Small intestine (tissue), 7 donors: ENCODE measurements around the gene ERMP1. TPM values are rescaled to one million over a fixed set of nuclear protein-coding genes. Genes with fewer than 3 reads are reported as not detected.
A peak's percentile ranks its signal among the peaks of the same experiment; 100 is the strongest.

Experiments
- DNase-seq, 2 donors: peaks; one replicate each; pipeline versions ENCODE4 v3.0.0 to v3.0.0-alpha.2; 2013
- FAIRE-seq: peaks from 2 replicates; lab custom pipeline; 2012; peaks lifted over from hg19 to GRCh38; lab: Jason Lieb, UNC
- H3K27ac ChIP-seq, 3 donors: one replicate each; pipeline ENCODE4 v1.5.1; 2013; ENCODE audit warnings: low read length in 2 of 3, mild to moderate bottlenecking in 2 of 3, control low read depth in 1 of 3, inconsistent platforms in 1 of 3, low read depth in 1 of 3, moderate library complexity in 1 of 3
- H3K27me3 ChIP-seq, 3 donors: one replicate each; pipeline ENCODE4 v1.6.1; 2013; ENCODE audit warnings: low read length in 3 of 3, inconsistent platforms in 1 of 3; ENCODE audit not compliant: control insufficient read depth in 3 of 3, insufficient read depth in 3 of 3
- H3K36me3 ChIP-seq, 3 donors: one replicate each; pipeline ENCODE4 v1.6.1; 2013; ENCODE audit warnings: low read length in 3 of 3, inconsistent platforms in 1 of 3, low read depth in 1 of 3, mild to moderate bottlenecking in 1 of 3, moderate library complexity in 1 of 3; ENCODE audit not compliant: control insufficient read depth in 3 of 3, insufficient read depth in 2 of 3
- H3K4me1 ChIP-seq, 3 donors: one replicate each; pipeline ENCODE4 v1.6.1; 2013; ENCODE audit warnings: low read length in 2 of 3, inconsistent platforms in 1 of 3, low read depth in 1 of 3, mild to moderate bottlenecking in 1 of 3, moderate library complexity in 1 of 3; ENCODE audit not compliant: control insufficient read depth in 3 of 3, insufficient read depth in 2 of 3
- H3K4me3 ChIP-seq, 3 donors: one replicate each; pipeline ENCODE4 v1.5.1; 2013; ENCODE audit warnings: low read length in 3 of 3, control low read depth in 1 of 3, inconsistent platforms in 1 of 3, low read depth in 1 of 3, mild to moderate bottlenecking in 1 of 3, moderate library complexity in 1 of 3
- H3K9me3 ChIP-seq, 2 donors: one replicate each; pipeline ENCODE4 v1.6.1; 2013; ENCODE audit warnings: low read depth in 1 of 2, low read length in 1 of 2; ENCODE audit not compliant: control insufficient read depth in 2 of 2, insufficient read depth in 1 of 2
- WGBS, 3 donors: extraction: QIAGEN DNeasy Blood & Tissue Kit; methylation state at CpG; one replicate each; pipeline ENCODE4 v1.1.7; 2013; 5-methylcytosine and 5-hydroxymethylcytosine counted together
- polyA plus RNA-seq, 4 donors: library from polyadenylated mRNA; stranded (reverse) in 3 of 4; unstranded in 1 of 4; fragments of 200-250 nt in 3 of 4; fragments of 120-200 nt in 1 of 4; gene quantifications; one replicate each; pipeline versions ENCODE4 v1.2.1 to v1.2.3, GENCODE V29; 2013
- donor health status: healthy with polysubstance abuse.
- donor health status: control.
- donor health status: control.
- donor health status: Bipolar disorder and iron deficiency.
- donor health status: healthy.

The ERMP1 gene
- polyA plus RNA-seq, 4 donors: 2.0 to 22.3 (median 5.2) TPM

DNA sequence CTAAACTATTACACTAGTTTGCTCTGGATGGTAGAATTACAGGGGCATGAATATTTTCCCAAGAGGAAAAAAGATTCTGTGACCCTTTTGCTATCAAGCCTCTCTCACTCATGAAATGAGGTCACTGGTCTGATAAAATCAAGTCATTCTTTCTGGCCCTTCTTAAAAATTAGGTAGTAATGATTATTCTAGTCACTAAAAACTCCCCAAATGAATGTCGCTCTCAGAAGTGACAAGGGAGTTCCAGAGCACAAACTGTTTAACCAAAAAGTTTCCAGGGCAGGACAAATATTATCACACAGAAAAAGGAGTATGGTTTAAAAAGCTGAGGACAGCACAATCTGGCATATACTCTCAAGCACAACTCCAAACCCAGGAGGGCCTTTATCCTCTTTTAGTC is 12.5 kb downstream of the ERMP1 start:
- Histone ChIP-seq H3K9me3 (no peaks in the 10 kb centered on the region), H3K27ac (no peak overlapping the region), H3K36me3 (peaks cover 0 to 18% (median 3%) of the 10 kb centered on the region in 3 donors), H3K27me3 (no peaks in the 10 kb centered on the region), H3K4me1 (no peaks in the 10 kb centered on the region), H3K4me3 (no peak overlapping the region)
- no peak for DNase-seq
- FAIRE-seq: no peak
- WGBS, 3 donors: 85 to 95% (median 88%) methylated on average over 1 of the region's 1 CpG

DNA sequence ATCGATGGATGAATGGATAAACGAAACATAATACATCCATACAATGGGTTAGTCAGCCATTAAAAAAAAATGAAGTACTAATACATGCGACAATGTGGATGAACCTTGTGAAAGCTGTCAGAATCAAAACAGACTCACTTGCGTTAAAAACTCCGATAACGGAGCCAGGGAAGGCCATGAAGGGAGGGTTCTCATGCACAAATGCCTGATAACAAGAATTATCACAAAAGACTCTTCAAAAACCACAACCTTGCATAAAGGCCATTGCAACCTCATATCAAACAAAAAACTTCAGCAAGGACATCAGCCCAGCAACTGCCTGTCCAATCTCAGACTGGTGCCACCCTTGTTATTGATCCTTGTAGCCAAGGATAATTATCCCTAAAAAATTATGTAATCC is 13.7 kb downstream of the ERMP1 start:
- FAIRE-seq (no peak), DNase-seq (no peak)
- no peaks in the 10 kb centered on the region for H3K27me3 ChIP-seq
- H3K27ac ChIP-seq: no peak overlapping the region
- WGBS, 3 donors: 93 to 98% (median 96%) methylated on average over 6 of the region's 6 CpGs
- H3K9me3 ChIP-seq: no peaks in the 10 kb centered on the region
- H3K4me1 ChIP-seq: no peaks in the 10 kb centered on the region
- no peak overlapping the region for H3K4me3 ChIP-seq
- H3K36me3 ChIP-seq: peaks cover 0 to 17% (median 3%) of the 10 kb centered on the region in 3 donors

DNA sequence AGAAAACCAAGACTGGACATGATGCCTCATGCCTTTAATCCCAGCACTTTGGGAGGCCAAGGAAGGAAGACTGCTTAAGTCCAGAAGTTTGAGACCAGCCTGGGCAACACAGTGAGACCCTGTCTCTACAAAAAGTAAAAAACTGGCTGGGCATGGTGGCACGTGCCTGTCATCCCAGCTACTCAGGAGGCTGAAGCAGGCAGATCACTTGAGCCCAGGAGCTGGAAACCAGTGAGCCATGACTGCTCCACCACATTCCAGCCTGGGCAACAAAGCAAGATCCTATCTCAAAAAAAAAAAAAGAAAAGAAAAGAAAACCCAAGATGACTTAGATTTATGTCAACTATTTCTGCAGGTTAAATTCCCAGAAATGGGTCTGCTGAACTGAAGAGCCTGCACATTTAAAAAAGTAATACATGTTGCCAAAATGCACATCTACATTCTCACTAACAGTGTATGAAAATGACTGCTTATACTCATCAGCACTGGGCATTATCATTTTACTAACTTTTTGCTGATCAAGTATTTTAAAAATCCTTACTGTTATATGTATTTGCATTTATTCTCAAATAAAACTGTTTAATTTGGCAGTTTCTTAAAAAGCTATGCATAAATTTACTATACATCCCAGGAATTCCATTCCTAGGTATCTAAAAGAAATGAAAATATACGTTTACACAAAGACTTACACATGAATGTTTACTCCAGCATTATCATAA is 14.3 kb downstream of the ERMP1 start:
- H3K27me3 ChIP-seq: no peaks in the 10 kb centered on the region
- FAIRE-seq: no peak

GRCh38 chr9:5817862-5818261 is 15.1 kb downstream of the ERMP1 start:
- no peaks in the 10 kb centered on the region for H3K4me1 ChIP-seq
- FAIRE-seq (no peak), DNase-seq (no peak)
- H3K27me3 ChIP-seq: no peaks in the 10 kb centered on the region
- no peaks in the 10 kb centered on the region for H3K9me3 ChIP-seq
- no peak overlapping the region for H3K4me3 ChIP-seq
- H3K36me3 ChIP-seq: peaks cover 0 to 12% (median 3%) of the 10 kb centered on the region in 3 donors
- H3K27ac ChIP-seq: no peak overlapping the region
- 91 to 96% (median 95%) methylated on average over 3 of the region's 3 CpGs for WGBS, 3 donors

More for the DNA sequence above, 14.3 kb downstream of the ERMP1 start:
- H3K36me3 ChIP-seq: peaks cover 0 to 15% (median 3%) of the 10 kb centered on the region in 3 donors
- no peaks in the 10 kb centered on the region for H3K4me1 ChIP-seq
- no peak for DNase-seq
- 90 to 93% (median 91%) methylated on average over 2 of the region's 2 CpGs for WGBS, 3 donors
- H3K4me3 ChIP-seq: no peak overlapping the region
- H3K9me3 ChIP-seq: no peaks in the 10 kb centered on the region
- H3K27ac ChIP-seq: no peak overlapping the region

DNA sequence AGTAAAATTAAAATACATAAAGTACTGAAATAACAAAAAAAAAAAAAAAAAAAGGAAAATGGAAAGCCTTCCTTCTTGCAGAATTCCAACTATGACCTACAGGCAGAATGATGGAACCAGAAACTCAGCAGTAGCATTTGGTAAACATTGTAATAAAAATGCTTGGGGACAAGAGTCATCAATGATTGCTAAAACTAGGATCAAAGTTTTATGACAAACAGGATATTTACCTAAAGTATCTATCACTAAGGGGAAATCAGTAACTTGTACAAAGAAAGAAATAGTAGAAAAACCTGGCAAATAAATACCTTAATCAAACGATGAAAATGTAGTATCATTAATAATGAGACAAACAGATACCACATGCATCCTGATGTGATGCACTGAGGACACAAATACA is 17.5 kb downstream of the ERMP1 start:
- WGBS, 3 donors: 33 to 70% (median 43%) methylated on average over 1 of the region's 1 CpG
- Histone ChIP-seq H3K27ac (no peak overlapping the region), H3K4me3 (no peak overlapping the region), H3K36me3 (peaks cover 0 to 7% (median 7%) of the 10 kb centered on the region in 3 donors), H3K9me3 (no peaks in the 10 kb centered on the region), H3K4me1 (no peaks in the 10 kb centered on the region), H3K27me3 (no peaks in the 10 kb centered on the region)
- FAIRE-seq (no peak), DNase-seq (no peak)

GRCh38 chr9:5813824-5814223 is 19.1 kb downstream of the ERMP1 start:
- Histone ChIP-seq H3K4me3 (no peak overlapping the region), H3K27ac (no peak overlapping the region), H3K27me3 (no peaks in the 10 kb centered on the region), H3K4me1 (no peaks in the 10 kb centered on the region), H3K9me3 (no peaks in the 10 kb centered on the region), H3K36me3 (peaks cover 0 to 11% (median 4%) of the 10 kb centered on the region in 3 donors)
- FAIRE-seq (no peak), DNase-seq (peak in 1 of 2 donors; percentile 24)
- WGBS, 3 donors: 85 to 90% (median 90%) methylated on average over 3 of the region's 3 CpGs

- WGBS, 3 donors: 93 to 96% (median 94%) methylated on average over 1 of the region's 1 CpG
- Histone ChIP-seq H3K4me3 (no peak overlapping the region), H3K27ac (no peak overlapping the region), H3K4me1 (no peaks in the 10 kb centered on the region), H3K27me3 (no peaks in the 10 kb centered on the region), H3K36me3 (peaks cover 0 to 11% (median 6%) of the 10 kb centered on the region in 3 donors), H3K9me3 (no peaks in the 10 kb centered on the region)
- FAIRE-seq (no peak), DNase-seq (no peak)
These were observed 21.2 kb downstream of the ERMP1 start for GRCh38 chr9:5811751-5812150.

- Histone ChIP-seq H3K4me3 (no peak overlapping the region), H3K36me3 (peaks cover 0 to 4% (median 3%) of the 10 kb centered on the region in 3 donors), H3K4me1 (peaks cover 2 to 8% (median 3%) of the 10 kb centered on the region in 3 donors), H3K27ac (no peak overlapping the region), H3K27me3 (no peaks in the 10 kb centered on the region), H3K9me3 (no peaks in the 10 kb centered on the region)
- FAIRE-seq: no peak
- WGBS, 3 donors: 20 to 69% (median 53%) methylated on average over 3 of the region's 3 CpGs
- DNase-seq: peak; percentile 42 to 48
These were observed 27.4 kb downstream of the ERMP1 start for GRCh38 chr9:5805478-5805877.
